ENCODE measurements around the gene GAPT.
A peak's percentile ranks its signal among the peaks of the same experiment; 100 is the strongest.

GAPT gene

DNA sequence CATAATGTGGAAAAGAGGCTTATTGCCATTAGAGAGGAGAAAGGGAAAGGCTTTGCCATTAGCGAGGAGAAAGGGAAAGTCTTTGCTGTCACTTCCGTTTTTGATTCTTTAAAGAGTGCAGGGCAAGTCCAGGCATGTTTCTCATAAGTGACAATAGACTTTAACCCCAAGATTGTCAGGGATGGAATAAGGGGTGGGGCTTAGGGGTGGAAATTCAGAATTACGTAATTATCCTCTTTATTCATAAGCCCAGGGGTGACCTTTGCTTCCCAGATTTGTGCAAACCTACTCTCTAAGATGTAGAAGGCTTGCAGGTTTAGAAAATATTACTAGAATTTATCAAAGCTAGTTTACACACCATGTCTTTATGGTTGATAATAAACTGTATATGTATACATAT, 29.1 kb upstream of the GAPT start:
- DNase-seq: no peak

DNA sequence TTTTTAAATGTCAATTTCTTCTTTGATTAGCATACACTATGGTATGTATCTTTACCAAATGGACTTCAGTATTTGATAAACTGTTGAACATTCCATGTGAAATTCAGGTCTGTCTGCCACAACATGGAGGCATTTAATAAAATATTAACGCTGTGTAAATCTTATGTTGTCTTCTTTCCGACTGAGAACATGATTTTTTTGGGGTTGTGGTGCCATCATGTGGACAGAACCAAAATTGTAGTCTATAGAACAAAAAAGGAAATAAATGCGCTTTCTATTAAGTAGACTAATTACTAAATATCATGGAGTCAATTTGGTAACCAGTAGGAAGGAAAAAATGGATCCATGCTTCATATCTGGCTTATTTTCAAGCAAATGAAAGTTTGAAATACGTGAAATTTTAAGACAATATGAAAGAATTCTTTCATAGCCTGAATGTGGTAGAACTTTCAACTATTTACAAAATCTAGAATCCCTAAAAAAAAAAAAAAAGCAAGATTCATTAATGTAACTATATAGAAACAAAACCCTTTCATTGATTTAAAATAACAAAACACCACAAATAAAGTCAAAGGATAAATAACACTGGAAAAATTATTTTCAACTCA, 28.5 kb upstream of the GAPT start:
- peak; percentile 5 to 18 for DNase-seq

DNA sequence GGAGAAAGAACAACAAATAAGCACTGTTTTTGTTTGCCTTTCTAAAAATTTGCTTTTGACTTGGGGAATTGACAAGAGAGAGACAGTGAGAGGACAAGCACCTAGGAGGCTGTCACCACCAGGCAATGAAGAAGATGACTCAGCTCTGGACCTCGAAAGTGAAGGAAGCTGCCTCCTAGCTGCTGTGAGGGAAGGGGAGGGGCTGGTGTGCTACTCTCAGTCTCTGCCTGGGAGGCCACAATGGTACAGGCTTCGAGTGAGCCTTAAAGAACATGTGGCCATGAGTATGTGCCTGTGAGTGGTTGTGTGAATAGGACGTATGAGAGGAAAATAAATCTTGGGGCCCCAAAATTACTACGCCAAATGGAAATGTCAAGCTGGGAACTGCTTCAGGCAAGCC, 24.3 kb upstream of the GAPT start:
- DNase-seq: peak; percentile 8 to 25

DNA sequence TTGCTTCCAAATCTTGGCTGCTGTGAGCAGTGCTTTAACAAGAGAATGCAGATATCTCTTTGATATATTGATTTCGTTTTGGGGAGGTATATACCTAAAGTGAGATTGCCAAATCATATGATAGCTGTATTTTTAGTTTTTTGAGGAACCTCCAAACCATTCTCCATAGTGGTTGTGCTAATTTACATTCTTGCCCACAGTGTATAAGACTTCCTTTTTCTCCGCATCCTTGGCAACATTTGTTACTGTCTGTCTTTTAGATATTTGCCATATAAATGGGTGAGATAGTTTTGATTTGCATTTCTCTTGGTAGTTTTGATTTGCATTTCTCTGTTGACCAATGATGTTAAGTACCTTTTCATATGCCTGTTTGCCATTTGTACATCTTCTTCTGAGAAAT, 21.3 kb upstream of the GAPT start:
- DNase-seq: no peak

DNA sequence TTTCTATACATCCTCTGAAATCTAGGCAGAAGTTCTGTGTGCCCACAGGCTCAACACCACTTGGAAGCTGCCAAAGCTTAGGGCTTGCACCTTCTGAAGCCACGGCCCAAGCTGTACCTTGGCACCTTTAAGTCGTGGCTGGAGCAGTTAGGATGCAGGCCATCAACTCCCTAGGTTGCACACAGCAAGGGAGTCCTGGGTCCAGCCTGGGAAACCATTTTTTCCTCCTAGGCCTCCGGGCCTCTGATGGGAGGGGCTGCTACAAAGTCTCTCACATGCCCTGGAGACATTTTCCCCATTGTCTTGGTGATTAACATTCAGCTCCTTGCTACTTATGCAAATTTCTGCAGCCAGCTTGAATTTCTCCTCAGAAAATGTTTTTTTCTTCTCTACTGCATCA, 15.8 kb upstream of the GAPT start:
- DNase-seq: no peak

DNA sequence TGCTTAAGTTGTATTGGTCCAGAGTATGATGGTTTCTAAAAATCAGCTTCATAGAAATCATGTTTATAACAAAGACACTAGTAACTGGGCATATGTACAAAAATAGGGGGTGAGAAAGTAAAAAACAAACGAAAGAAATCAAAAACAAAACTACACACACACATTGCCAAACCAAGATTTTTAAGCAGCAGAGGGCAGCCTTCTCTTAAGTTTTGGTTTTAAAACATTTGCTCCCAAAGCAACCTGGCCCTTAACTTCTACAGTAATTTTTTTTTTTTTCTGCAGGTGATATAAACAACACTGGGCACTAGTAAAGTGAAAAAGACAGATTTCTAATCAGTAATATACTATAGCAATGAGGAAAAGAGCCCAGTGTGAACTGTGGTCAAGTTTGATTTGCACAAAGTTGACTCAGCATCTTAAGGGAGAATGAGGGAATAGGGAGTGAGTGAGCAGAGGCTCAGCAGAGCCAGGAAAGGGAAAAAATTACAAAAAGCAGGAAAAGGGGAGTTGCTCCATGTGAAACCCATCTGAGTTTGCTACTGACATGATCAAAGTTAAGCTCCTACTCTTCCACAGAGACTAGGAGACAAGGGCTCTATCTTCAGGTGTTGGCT, 13.4 kb upstream of the GAPT start:
- DNase-seq: no peak

DNA sequence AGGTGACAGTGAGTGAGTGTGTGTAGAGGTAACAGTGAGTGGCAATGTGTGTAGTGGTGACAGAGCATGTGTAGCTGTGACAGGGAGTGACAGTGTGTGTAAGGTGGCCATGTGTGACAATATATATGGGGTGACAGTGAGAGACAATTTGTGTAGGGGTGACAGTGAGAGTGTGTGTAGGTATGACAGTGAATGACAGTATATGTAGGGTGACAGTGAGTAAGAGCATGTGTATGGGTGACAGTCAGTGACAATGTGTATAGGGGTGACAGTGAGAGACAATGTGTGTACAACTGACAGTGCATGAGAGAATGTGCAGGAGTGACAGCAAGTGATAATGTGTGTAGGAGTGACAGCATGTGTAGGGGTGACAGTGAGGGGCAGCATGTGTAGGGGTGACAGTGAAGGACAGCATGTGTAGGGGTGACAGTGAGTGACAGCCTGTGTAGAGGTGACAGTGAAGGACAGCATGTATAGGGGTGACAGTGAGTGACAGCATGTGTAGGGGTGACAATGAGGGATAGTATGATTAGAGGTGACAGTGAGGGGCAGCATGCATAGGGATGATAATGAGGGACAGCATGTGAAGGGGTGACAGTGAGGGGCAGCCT, 10.1 kb upstream of the GAPT start:
- DNase-seq: no peak

DNA sequence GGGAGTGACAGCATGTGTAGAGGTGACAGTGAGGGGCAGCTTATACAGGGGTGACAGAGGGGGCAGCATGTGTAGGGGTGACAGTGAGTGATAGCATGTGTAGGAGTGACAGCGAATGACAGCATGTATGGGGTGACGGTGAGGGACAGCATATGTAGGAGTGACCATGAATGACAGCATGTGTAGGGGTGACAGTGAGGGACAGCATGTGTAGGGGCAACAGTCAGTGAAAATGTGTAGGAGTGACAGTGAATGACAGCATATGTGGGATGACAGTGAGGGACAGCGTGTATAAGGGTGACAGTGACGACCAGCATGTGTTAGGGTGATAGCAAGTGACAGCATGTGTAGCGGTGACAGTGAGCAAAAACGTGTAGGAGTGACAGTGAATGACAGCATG, 9.4 kb upstream of the GAPT start:
- no peak for DNase-seq

DNA sequence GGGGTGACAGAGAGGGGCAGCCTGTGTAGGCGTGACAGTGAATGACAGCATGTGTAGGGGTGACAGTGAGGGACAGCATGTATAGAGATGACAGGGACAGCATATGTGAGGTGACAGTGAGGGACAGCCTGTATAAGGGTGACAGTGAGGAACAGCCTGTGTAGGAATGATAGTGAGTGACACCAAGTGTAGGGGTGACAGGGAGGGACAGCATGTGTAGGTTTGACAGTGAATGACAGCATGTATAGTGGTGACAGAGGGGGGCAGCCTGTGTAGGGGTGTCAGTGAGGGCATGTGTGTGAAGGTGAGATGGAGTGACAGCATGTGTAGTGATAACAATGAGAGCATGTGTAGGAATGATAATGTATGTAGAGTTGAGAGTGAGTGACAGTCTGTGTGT, 8.7 kb upstream of the GAPT start:
- DNase-seq: no peak

DNA sequence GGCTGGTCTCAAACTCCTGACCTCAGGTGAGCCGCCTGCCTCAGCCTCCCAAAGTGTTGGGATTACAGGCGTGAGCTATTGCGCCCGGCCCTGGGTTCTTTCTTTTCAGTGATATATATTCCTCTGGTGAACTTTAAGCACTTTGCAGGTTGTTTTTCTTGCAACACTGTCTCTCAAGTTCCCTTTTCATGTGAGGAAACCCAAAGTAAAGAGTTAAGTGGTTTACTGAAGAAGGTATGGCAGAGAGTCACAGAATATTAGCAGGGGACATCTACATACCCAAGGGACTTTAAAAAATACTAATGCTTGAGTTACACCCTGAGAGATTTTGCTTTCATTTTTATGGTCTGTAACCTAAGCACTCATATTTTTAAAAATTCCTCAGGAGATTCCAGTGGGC, 6.7 kb upstream of the GAPT start:
- DNase-seq: no peak

DNA sequence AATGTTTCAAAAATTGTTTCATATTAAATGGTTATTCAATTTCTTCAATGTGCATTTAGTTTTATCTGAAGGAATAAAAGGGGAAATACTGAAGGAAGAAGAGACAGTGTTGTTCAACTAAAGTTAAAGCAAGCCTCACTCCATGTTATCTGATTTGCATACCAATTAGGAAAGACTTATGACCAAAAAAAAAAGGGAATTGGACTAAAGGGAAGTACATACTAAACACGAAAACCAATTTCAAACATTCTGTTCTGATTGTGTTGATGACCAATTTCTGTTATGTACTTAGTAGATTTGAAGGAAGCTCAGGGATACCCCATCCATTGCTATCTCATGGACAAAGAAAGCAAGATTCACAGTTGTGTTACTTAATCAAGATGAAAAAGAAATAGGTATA, 4.9 kb upstream of the GAPT start:
- DNase-seq: no peak

DNA sequence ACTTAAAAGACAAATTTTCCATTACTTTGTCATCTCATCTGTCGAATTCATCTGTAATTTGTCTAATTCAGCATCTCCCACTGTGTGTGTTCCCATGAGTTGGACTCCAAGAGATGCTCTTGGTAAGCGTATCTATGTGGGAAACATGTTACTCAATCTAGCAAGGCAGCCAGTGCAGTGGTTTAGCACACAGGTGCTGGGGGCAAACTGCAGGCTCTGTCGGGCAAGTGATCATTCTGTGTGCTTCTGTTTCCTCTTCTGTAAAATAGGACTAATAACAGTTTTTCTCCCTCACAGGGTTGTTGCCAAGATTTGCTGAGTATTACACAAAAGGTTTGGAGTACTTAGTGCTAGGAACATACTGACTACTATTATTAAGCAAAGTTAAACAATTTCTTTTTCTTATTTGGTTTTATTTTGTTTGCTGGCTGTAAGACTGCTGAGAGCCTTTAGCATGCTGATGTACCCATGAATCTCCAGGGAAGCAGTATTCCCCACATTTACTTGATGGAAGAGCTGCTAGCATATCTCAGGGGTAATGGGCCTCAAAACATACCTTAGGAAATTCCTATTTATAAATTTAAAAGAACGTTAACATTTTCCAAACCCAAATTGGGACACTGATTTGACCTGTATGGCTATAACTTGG, 709 bp upstream of the GAPT start:
- no peak for DNase-seq

DNA sequence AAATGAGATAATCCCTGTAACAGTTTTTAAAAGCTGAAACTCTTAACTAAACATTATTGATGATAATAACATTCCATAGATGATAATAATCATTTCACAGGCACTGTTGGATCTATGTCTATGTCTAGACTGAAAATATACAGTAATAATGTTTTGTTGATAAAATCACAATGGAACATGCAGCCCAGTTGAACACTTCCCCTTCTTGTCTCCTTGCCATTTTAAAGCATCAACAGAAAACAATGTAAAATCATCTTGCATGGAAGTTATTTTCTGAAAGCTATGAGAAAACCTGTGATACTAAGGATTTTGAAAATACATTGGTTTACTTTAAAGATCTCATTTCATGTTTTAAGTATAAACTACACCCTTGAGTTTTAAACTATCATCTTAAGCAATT, 1.9 kb downstream of the GAPT start:
- DNase-seq: no peak

DNA sequence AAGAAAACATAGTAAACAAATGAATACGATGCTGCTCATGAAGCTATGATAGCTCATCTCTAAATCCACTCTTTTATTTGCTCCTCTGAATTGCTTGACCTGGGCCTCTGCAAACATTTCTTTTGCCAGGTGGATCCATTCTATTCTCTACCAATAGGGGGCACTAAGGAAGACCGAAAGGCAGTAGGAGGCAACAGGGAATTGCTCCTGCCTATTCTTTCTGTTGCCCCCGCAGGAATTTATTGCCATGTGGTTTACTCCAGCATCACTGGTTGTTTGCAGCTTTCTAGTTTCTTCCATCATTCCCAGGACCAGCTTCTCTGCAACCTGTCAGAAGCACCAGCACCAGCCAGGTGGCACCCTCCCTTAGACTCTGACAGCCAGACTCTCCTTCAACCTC, 5.3 kb downstream of the GAPT start:
- DNase-seq: no peak

DNA sequence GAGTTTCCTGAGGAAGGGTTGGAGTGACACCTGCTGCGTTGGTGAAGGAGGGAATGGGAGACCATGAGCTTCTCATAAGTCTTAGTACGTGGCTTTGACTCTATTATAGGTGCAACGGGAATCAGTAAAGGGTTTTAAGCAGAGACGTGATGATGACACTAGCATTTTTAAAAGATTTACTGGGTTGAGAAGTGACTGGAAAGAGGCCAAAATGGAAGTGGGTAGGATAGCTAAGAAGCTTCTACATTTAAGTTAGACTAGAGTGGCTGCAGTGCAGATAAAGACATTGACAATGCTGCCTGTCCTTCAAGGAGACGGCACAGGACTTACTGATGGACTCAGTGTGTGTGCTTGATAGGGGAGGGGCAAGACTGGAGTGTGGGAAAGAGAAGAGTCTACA, 6.2 kb downstream of the GAPT start:
- no peak for DNase-seq

DNA sequence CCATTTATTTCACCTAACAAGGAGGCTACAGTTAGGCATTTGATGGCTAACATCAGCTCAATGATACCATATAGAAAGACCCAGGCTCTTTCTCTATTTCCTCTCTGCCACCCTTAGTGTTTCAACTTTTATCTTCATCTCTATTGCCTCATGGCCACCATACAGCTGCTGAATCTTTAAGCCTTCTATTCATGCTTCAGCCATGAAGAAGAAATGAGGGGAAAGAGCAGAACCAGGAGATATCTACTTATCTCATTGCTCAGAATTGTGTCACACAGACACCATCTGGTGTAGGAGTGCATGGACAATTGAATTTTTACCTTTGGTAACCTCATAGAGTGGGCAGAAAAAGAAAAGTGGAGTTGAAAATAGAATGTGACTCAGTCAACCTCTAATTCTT, 6.7 kb downstream of the GAPT start:
- no peak for DNase-seq

DNA sequence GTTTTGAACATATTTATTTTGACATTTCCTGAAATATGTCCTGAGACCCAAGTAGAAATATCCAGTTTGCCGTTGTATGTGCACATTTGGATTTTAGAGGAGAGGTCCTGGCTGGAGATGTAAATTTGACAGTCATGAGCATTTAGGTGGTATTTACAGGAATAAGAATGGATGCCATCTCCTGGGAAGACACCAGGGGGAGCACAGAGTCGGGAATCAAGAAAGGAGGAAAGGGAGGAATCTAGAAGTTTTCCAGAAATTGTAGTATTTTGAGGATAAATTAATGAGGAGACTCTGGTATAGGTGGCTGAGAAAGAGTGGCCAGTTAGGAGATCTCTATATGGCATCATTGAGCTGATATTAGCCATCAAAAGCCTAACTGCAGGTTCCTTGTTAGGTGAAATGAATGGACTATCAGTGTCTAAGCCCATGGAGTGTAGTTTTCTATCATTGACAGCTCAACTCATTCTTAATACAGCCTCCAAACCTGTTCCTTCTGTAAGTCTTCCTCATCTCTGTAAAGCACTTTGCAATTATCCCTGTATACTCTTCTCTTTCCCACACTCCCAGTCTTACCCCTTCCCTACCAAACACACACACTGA, 7.2 kb downstream of the GAPT start:
- DNase-seq: no peak

DNA sequence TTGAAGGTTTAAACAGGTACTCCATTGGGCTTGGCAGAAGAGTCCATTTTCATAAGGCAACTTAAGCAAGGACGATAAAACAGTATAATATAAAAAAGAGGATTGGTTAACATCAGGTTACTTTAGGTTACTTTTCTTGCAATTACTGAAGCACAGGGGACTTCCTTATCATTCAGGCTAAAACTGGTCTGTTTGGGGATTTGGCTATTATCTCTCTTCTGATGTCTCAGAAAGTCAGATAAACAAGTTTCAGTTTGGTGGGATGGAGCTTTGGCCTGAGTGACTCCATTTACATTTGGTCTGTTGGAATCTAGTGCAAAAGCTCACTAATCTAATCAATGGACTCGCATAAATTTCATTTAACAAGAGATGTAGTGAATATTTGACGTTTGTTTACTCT, 8.0 kb downstream of the GAPT start:
- no peak for DNase-seq

DNA sequence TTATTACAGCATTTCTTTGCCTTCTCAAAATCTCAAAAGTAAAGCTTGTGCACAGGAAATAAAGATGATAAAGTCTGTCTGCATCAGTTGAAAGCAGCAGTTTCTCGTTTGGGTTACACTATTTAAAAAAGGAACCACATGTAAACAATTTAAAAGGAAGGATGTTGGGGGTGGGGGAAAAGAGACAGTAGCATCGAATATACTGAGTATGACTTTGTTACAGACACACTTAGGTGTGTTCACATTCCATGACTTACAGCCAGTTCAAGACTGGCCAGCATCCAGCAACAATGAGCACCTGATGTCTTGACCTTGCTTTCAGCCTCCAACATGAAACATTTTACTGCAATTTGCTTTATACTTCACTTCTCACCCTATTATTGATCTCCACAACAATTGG, 8.7 kb downstream of the GAPT start:
- DNase-seq: no peak

DNA sequence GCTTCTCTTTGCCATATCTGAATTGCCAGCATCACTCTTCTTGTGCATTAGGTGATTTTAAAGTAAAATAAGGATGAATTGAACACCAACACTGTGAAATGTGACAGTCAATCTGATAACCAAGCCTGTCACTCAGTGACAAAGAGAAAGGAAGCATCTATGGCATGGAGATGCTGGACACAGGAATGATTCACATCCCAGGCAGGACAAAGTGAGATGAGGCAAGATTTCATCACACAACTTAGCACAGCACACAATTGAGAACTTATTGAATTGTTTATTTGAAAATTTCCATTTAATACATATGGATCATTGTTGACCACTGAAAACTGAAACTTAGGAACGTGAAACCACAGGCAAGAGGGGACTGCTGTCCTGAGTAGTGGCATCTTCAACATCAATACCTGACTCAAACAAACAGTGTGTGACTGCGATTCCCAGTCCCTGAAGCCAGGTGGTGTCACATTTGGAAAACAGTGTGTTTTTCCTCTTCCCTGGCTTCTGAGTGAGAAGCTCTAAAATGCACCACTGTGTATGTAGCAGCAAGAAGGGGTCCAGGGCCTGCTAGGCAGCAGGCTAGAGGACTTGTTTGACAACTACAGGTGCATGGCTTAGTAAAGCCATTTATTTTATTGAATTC, 10.7 kb downstream of the GAPT start:
- no peak for DNase-seq

DNA sequence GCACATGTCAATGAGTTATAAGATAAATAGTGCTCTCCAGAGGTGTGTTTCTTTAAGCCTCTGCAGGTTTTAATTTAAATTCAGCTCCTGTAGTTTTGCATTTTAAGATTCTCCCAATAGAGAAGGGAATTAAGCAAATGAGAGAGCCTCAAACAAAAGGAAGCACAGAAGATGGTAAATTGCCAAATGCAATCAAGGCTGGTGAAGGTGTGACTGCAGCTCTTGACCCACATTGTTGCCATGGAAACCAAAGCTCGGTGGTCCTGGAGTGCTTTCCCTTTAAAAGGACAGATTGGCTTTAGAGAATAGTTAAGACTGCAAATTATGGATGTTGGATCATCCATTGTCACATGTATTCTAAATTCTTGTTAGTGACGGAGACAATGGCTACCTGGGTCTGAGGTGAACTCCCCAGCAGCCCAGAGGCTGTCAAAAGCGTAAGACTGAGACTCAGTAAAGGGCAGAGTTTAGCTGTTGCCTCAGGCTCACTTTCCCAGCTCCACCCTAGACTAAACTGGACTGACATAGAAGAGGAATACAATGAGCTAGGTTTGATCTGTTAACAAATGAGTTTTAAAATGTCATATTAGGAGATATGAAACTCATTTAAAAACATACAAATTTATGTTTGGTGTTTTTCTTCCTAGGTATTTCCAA, 12.3 kb downstream of the GAPT start:
- DNase-seq: no peak

DNA sequence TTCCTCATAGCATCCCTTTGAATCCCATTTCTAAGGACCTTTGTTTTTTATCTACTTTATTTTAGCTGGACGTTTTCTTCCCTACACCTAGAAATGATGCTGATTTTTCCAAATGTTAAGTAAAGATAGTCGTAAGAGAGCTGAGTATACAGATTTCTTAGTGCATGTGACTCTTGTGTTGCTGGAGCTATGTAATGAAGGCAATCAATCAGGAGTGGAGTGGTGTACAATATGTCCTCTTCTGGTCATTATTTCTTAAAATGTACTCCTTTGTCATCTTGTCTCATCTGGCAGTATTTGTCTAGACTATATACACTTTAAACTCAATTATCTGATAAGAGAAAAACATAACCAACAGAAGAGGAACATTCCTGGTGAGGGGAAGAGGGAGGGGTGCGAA, 13.5 kb downstream of the GAPT start:
- DNase-seq: no peak

DNA sequence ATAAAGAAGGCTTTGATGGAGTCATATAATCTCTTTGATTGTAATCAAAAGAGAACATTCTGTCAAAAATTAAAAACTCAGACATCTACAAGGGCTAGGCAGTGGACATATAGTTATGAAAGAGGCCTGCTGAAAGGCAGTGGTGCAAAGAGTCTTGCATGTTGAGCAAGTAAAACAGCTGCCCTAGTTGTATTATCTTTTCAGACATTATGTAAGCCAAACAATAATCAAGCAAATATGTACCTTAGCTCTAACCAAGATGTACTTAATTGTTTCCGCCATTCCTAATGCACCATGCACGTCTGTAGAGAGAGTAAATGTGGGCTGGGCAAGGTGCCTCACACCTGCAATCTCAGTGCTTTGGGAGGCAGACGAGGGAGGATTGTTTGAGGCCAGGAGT, 14.3 kb downstream of the GAPT start:
- no peak for DNase-seq
